Endothelial cell of umbilical vein (primary cell): Measurements from ENCODE around the gene NANP. TPM values are rescaled to one million over a fixed set of nuclear protein-coding genes. Genes with fewer than 3 reads are reported as not detected.

Source experiments
- BruUV-seq: library from RNA; stranded (reverse); fragments of 400-500 nt; replicated peaks from 2 replicates; lab custom pipeline; 2021; lab: Mats Ljungman, UMichigan
- CTCF ChIA-PET: fragments of 300-600, 350-600 bp; sonication (Branson Sonifier 250); formaldehyde crosslinking; loops from one replicate; lab custom pipeline; 2021; ENCODE audit warnings: antibody characterized with exemption, inconsistent platforms; lab: Charles Lee
- POLR2A ChIA-PET: fragments of 300-600, 350-600 bp; sonication (Branson Sonifier 250); formaldehyde crosslinking; loops from one replicate; lab custom pipeline; 2021; ENCODE audit warnings: antibody characterized with exemption, inconsistent platforms; lab: Charles Lee
- DNase-seq: peaks from one replicate; pipeline ENCODE4 v3.0.0-alpha.2; 2011; ENCODE audit warnings: low read depth, low spot score
- FAIRE-seq: peaks from 2 replicates; lab custom pipeline; 2011; peaks lifted over from hg19 to GRCh38; lab: Jason Lieb, UNC
- H2AFZ ChIP-seq: 2 replicates; pipeline ENCODE4 v1.6.0; 2012; ENCODE audit warnings: low read depth, low read length, control low read depth, inconsistent platforms
- H3K27ac ChIP-seq: 2 replicates; pipeline ENCODE4 v1.5.1; 2011; ENCODE audit warnings: low read depth, mild to moderate bottlenecking, control low read depth, low read length, moderate library complexity; ENCODE audit not compliant: insufficient read depth
- H3K27me3 ChIP-seq, 2 experiments: 2 replicates each; pipeline versions ENCODE4 v1.6.0 to v1.6.1; 2011; ENCODE audit warnings: low read length in 2 of 2, mixed read lengths in 1 of 2; ENCODE audit not compliant: control insufficient read depth in 2 of 2, insufficient read depth in 2 of 2
- H3K36me3 ChIP-seq, 2 experiments: 2 replicates in 1 of 2; 3 replicates in 1 of 2; pipeline ENCODE4 v1.5.1; 2011; ENCODE audit warnings: low read length in 2 of 2, mild to moderate bottlenecking in 1 of 2, moderate library complexity in 1 of 2; ENCODE audit not compliant: control insufficient read depth in 2 of 2, insufficient read depth in 2 of 2; ENCODE audit errors: extremely low read depth in 1 of 2
- H3K4me1 ChIP-seq: 3 replicates; pipeline ENCODE4 v1.5.1; 2011; ENCODE audit warnings: mild to moderate bottlenecking, low read length; ENCODE audit not compliant: control insufficient read depth, insufficient read depth; ENCODE audit errors: extremely low read depth
- H3K4me2 ChIP-seq: 2 replicates; pipeline ENCODE4 v1.6.1; 2011; ENCODE audit warnings: low read length, control low read depth, mixed read lengths; ENCODE audit not compliant: insufficient read depth
- H3K4me3 ChIP-seq, 3 experiments: fragments of 200-600 bp in 1 of 3; sonication (generic), shearing (Covaris generic) in 1 of 3; replicated peaks in 1 of 3; 2 replicates each; pipeline ENCODE4 v1.5.1; 2011 to 2016; ENCODE audit warnings: control low read depth in 3 of 3, low read length in 3 of 3, mild to moderate bottlenecking in 2 of 3, inconsistent platforms in 1 of 3, low read depth in 1 of 3, moderate library complexity in 1 of 3; ENCODE audit not compliant: insufficient read depth in 1 of 3
- H3K79me2 ChIP-seq: 2 replicates; pipeline ENCODE4 v1.6.0; 2012; ENCODE audit warnings: low read length, inconsistent platforms; ENCODE audit not compliant: control insufficient read depth, insufficient read depth
- H3K9ac ChIP-seq: replicated peaks from 2 replicates; pipeline ENCODE3; 2011; ENCODE audit warnings: low read length, control low read depth; ENCODE audit not compliant: insufficient read depth; ENCODE audit errors: extremely low read depth
- H3K9me1 ChIP-seq: replicated peaks from 3 replicates; pipeline ENCODE4 v1.6.0; 2011; ENCODE audit warnings: mild to moderate bottlenecking, low read length; ENCODE audit not compliant: control insufficient read depth, insufficient read depth; ENCODE audit errors: extremely low read depth
- H3K9me3 ChIP-seq: replicated peaks from 2 replicates; pipeline ENCODE4 v1.5.1; 2012; ENCODE audit warnings: low read length, inconsistent platforms; ENCODE audit not compliant: control insufficient read depth, insufficient read depth
- H4K20me1 ChIP-seq: replicated peaks from 2 replicates; pipeline ENCODE3; 2011; ENCODE audit warnings: mild to moderate bottlenecking, low read length; ENCODE audit not compliant: control insufficient read depth, insufficient read depth; ENCODE audit errors: extremely low read depth
- CTCF ChIP-seq, 2 donors: IDR thresholded peaks; 1 replicate in 1 of 2; 2 replicates in 1 of 2; pipeline ENCODE4 v1.5.1; 2011; ENCODE audit warnings: low read length in 2 of 2, mild to moderate bottlenecking in 2 of 2, moderate library complexity in 2 of 2, control low read depth in 1 of 2, inconsistent platforms in 1 of 2, low read depth in 1 of 2; ENCODE audit not compliant: insufficient read depth in 1 of 2; ENCODE audit errors: extremely low read depth in 1 of 2
- EZH2 ChIP-seq: IDR thresholded peaks from 2 replicates; pipeline ENCODE4 v1.6.1; 2012; ENCODE audit warnings: borderline replicate concordance, low read depth, mild to moderate bottlenecking, moderate library complexity, low read length, inconsistent platforms; ENCODE audit not compliant: severe bottlenecking
- FOS ChIP-seq: IDR thresholded peaks from 2 replicates; pipeline ENCODE4 v1.6.1; 2011; ENCODE audit warnings: mild to moderate bottlenecking, low read length, moderate library complexity, borderline replicate concordance; ENCODE audit not compliant: insufficient read depth
- GATA2 ChIP-seq: IDR thresholded peaks from 2 replicates; pipeline ENCODE4 v1.7.0; 2011; ENCODE audit warnings: low read depth, mild to moderate bottlenecking, moderate library complexity, mixed read lengths, low read length; ENCODE audit not compliant: insufficient read length, insufficient read depth
- JUN ChIP-seq: IDR thresholded peaks from 2 replicates; pipeline ENCODE4 v1.6.1; 2011; ENCODE audit warnings: borderline replicate concordance, low read depth; ENCODE audit not compliant: insufficient read length, insufficient read depth
- MAX ChIP-seq: IDR thresholded peaks from 2 replicates; pipeline ENCODE4 v1.6.1; 2011; ENCODE audit not compliant: insufficient read depth, insufficient read length
- MYC ChIP-seq: IDR thresholded peaks from one replicate; pipeline ENCODE4 v1.6.1; 2011; ENCODE audit warnings: mild to moderate bottlenecking, low read depth, low read length
- POLR2A ChIP-seq: IDR thresholded peaks from 2 replicates; pipeline ENCODE4 v1.6.1; 2012; ENCODE audit warnings: low read depth, mild to moderate bottlenecking, control low read depth, low read length
- POLR2AphosphoS5 ChIP-seq: IDR thresholded peaks from 2 replicates; pipeline ENCODE4 v1.6.1; 2012; ENCODE audit warnings: low read depth, mild to moderate bottlenecking, control low read depth, low read length, moderate library complexity; ENCODE audit not compliant: insufficient read depth
- dilution Hi-C: fragments of 300-500 bp; cut with MboI; formaldehyde crosslinking; loops from one replicate; pipeline ENCODE4 v1.15.0; 2019; ENCODE audit warnings: low sequenced_read_pairs; ENCODE audit not compliant: extremely low pct_ligation_motif_present
- intact Hi-C: fragments of 100-400 bp; cut with micrococcal nuclease; formaldehyde crosslinking; loops from one replicate; pipeline ENCODE4 v1.10.0; 2022
- polyA plus RNA-seq, 4 experiments: library from polyadenylated mRNA; depleted of rRNA in 3 of 4; stranded (reverse) in 3 of 4; unstranded in 1 of 4; fragments of >200 nt; gene quantifications; 2 replicates each; pipeline versions ENCODE4 v1.2.1 to v1.2.3, GENCODE V29; 2011 to 2012; ENCODE audit warnings: missing spikeins in 1 of 4
- small RNA-seq: library from RNA; depleted of rRNA; stranded (forward); fragments of <200 nt; gene quantifications from one replicate; pipeline ENCODE3, GENCODE V24; 2012; ENCODE audit warnings: low replicate concordance, low read depth; ENCODE audit not compliant: insufficient read depth, insufficient read length
- total RNA-seq: library from RNA; stranded (reverse); gene quantifications from 2 replicates; pipeline ENCODE4 v1.2.3, GENCODE V29; 2021

Gene NANP
- total and polyA plus RNA-seq, 2 donors (not counting 3 experiments of a cell fraction or from before 2014, with no cell fraction given): 4.2 to 7.5 TPM

- Histone ChIP-seq H3K4me2 (no peak overlapping the region), H3K36me3 (no peaks in the 10 kb centered on the region), H4K20me1 (no peaks in the 10 kb centered on the region), H2AFZ (no peak overlapping the region), H3K9me3 (no peaks in the 10 kb centered on the region), H3K27ac (no peak overlapping the region), H3K9ac (no peak overlapping the region), H3K9me1 (no peaks in the 10 kb centered on the region), H3K4me1 (no peaks in the 10 kb centered on the region), H3K27me3 (no peaks in the 10 kb centered on the region), H3K79me2 (peaks cover 6% of the 10 kb centered on the region), H3K4me3 (no peak overlapping the region)
- DNase-seq: no peak
- ChIA-PET POLR2A (interaction anchor here (0.7 kb wide), 1 partner anchor 10 kb away, joined by 4 read pairs; no protein-coding TSS in a partner anchor), CTCF (no interaction called here)
- dilution Hi-C loops: no loop called here
- no TSS peak for BruUV-seq
- intact Hi-C loops: no loop called here
- TF ChIP-seq JUN (no peak), MYC (no peak), POLR2A (no peak), FOS (no peak), GATA2 (no peak), EZH2 (no peak), CTCF (IDR thresholded peaks at IDR 0.05; ENCODE audit: extremely low read depth in 1 of 2, insufficient read depth in 1 of 2, low read depth in 1 of 2, low read length in 2 of 2) (no peak), POLR2AphosphoS5 (no peak), MAX (no peak)
- no peak for FAIRE-seq
Measured at GRCh38 chr20:25563362-25563761, 60.5 kb downstream of the NANP start.

Small RNAs within 50 kb of the gene (small RNA-seq; reads per million reads assigned to genes)
- not detected for gene RN7SL594P
- gene RNU6ATAC17P: not detected

Other genes starting within 250 kb of the NANP start
- gene ABHD12, start 233.2 kb downstream of the NANP start, total RNA-seq: 36.0 and 39.6 TPM in 2 replicates
- 18.4 and 19.2 TPM in 2 replicates for gene ABHD12, start 233.2 kb downstream of the NANP start, polyA plus RNA-seq
- gene GINS1, start 216.3 kb downstream of the NANP start, total RNA-seq: 19.4 and 26.3 TPM in 2 replicates
- 6.4 and 8.2 TPM in 2 replicates for gene GINS1, start 216.3 kb downstream of the NANP start, polyA plus RNA-seq
- 24.8 and 25.5 TPM in 2 replicates for gene NINL, start 38.5 kb downstream of the NANP start, total RNA-seq
- gene NINL, start 38.5 kb downstream of the NANP start, polyA plus RNA-seq: 11.3 and 13.2 TPM in 2 replicates
- 12.9 and 16.7 TPM in 2 replicates for gene ZNF337, start 72.8 kb upstream of the NANP start, total RNA-seq
- gene ZNF337, start 72.8 kb upstream of the NANP start, polyA plus RNA-seq: 8.5 and 9.1 TPM in 2 replicates